Measurements from ENCODE around the gene OPRL1.

- TF ChIP-seq CTCF (IDR thresholded peaks at IDR 0.05) (no peak), POLR2AphosphoS5 (IDR thresholded peaks at IDR 0.05; ENCODE audit: low read depth, low read length) (no peak), EP300 (IDR thresholded peaks at IDR 0.05; ENCODE audit: borderline replicate concordance in 1 of 2, low read depth in 1 of 2, low read length in 1 of 2) (no peak), JUND (IDR thresholded peaks at IDR 0.05) (no peak), NFIC (IDR thresholded peaks at IDR 0.05; ENCODE audit: borderline replicate concordance) (no peak), RFX5 (IDR thresholded peaks at IDR 0.05; ENCODE audit: low read length) (no peak), TCF12 (IDR thresholded peaks at IDR 0.05) (no peak), RAD21 (IDR thresholded peaks at IDR 0.05; ENCODE audit: low read length) (no peak), YY1 (IDR thresholded peaks at IDR 0.05; ENCODE audit: low read depth) (no peak)
Measured at GRCh38 chr20:64149141-64149540, 69.3 kb downstream of the OPRL1 start.
